Measurements from ENCODE around the gene KLHL26. TPM values are rescaled to one million over a fixed set of nuclear protein-coding genes. Genes with fewer than 3 reads are reported as not detected.

The KLHL26 gene
- total RNA-seq, 1 donor from 2014 or later: 13.5 TPM

DNA sequence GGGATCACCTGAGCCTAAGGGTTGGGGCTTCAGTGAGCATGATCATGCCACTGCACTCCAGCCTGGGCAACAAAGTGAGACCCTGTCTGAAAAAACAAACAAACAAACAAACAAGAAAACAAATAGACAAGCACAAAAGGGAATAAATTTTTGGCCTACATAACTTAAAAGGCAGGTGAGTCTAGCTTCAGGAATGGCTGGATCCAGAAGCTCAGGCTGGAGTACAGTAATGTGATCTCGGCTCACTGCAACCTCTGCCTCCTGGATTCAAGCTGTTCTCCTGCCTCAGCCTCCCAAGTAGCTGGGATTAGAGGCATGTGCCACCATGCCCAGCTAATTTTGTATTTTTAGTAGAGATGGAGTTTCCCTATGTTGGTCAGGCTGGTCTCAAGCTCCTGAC lies 43.3 kb downstream of the KLHL26 start:
- intact Hi-C loops (cut with micrococcal nuclease): loop anchor here (5.0 kb wide), 2 partner anchors 107 to 158 kb away; partner anchors contain the start of gene ELL

- intact Hi-C loops (cut with micrococcal nuclease): loop anchor here (1.0 to 5.0 kb wide), 9 partner anchors 18 to 350 kb away; partner anchors contain the start of genes ARMC6, COPE, DDX49 and ELL
These were observed 45.9 kb downstream of the KLHL26 start for GRCh38 chr19:18682807-18683108.

GRCh38 chr19:18683109-18683957 lies 46.5 kb downstream of the KLHL26 start, which contains the start of gene CRTC1:
CRTC1 (plus strand) TSS chr19:18683680; CDS start chr19:18683703, 23 bp downstream.
- intact Hi-C loops (cut with micrococcal nuclease): loop anchor here (1.0 to 5.0 kb wide), 9 partner anchors 17 to 349 kb away; partner anchors contain the start of genes ARMC6, COPE, DDX49 and ELL

- intact Hi-C loops (cut with micrococcal nuclease): loop anchor here (1.0 to 5.0 kb wide), 9 partner anchors 17 to 349 kb away; partner anchors contain the start of genes ARMC6, COPE, DDX49 and ELL
These were observed 47.3 kb downstream of the KLHL26 start for GRCh38 chr19:18683958-18684641.

- intact Hi-C loops (cut with micrococcal nuclease): loop anchor here (5.0 kb wide), 2 partner anchors 103 to 162 kb away; partner anchors contain the start of gene ELL
These were observed 47.8 kb downstream of the KLHL26 start for GRCh38 chr19:18684642-18684993.

DNA sequence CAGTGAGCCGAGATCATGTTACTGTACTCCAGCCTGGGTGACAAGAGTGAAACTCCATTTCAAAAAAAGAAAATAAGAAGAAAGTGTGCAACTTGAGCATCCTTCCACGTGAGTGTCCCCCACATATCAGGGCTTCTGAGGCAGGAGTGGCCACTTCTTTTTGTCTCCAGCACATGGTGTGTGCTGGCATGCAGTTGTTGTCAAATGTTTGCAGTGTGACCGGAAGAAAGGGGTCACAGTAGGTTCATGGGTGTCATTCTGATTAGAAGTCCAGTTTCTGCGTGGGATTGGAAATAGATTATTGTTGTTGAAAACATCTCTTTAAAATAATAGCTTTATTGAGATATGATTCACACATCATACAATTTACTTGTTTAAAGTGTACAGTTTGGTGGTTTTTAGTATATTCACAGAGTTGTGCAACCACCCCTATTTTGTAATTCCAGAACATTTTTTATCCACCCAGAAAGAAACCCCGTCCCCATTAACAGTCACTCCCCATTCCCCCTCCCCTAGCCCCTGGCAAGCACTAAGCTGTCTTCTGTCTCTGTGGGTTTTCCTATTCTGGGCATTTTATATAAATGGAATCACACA lies 48.9 kb downstream of the KLHL26 start:
- intact Hi-C loops (cut with micrococcal nuclease): no loop called here

DNA sequence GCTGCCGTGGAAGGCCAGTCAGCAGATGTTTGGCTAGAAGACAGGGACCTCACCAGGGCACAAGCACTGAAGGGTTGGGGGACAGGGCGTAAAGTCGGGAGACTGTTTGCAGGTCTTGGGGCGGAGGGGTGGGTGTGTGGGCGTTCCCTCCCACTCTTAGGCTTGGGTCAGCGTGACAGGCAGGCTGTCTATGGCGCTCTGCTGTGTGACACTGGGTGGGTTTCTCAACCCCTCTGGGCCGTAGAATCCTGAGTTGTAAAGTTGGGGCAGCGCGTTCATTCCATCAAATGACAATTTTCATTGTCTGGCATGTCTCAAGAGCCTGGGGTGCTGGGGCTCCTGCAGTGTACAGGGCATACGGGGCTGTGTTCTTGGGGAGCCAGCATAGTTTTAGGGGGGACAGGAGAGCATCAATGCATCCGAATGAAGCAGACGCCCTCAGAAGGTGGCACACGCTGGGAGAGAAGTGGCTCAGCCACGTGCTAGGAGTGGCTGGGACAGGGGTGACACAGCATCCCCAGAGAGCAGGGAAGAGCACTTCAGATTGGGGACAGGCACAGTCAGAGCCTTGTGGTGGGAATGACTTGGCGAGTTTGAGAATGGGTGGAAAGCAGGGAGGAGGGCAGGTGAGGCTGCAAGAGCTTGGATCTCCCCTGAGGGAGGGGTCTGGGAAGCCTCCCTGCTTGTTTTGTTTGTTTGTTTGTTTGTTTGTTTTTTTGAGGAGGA lies 51.1 kb downstream of the KLHL26 start:
- intact Hi-C loops (cut with micrococcal nuclease): no loop called here

DNA sequence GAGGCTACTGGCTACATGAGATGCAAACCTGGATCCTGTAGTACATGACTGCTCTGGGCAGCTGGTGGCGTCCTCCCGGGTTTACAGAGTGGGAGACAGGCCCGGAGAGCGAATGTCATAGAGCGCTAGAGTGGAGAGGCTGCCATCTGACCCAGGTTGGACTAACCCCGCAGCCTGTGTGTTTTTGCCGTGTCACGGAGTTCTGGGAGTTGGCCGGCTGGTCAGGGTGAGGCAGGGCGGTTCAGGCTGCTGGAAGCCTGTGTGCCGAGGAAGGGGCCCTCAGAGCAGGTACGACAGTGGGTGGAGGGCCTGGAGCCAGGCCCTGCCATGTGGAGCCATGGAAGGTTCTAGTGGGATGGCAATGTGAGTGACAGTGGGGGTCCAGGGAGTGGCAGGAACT lies 59.2 kb downstream of the KLHL26 start:
- intact Hi-C loops (cut with micrococcal nuclease): no loop called here

DNA sequence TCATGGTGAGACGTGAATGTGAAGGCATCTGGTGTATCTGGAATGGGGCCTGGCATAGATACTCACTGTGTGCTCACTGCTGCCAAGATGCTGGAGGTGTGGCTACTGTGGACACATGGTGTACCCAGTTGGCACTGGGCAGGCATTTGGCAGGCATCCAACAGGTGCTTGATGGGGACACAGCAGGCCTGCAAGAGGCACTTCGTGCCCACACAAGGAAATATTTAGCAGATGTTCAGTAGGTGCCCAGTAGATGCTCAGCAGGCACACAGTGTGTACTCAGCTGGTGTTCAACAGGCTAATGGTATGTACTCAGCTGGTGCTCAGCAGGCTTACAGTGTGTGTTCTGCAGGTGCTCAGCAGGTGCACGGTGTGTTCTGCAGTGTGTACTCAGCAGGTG lies 60.9 kb downstream of the KLHL26 start:
- intact Hi-C loops (cut with micrococcal nuclease): no loop called here

DNA sequence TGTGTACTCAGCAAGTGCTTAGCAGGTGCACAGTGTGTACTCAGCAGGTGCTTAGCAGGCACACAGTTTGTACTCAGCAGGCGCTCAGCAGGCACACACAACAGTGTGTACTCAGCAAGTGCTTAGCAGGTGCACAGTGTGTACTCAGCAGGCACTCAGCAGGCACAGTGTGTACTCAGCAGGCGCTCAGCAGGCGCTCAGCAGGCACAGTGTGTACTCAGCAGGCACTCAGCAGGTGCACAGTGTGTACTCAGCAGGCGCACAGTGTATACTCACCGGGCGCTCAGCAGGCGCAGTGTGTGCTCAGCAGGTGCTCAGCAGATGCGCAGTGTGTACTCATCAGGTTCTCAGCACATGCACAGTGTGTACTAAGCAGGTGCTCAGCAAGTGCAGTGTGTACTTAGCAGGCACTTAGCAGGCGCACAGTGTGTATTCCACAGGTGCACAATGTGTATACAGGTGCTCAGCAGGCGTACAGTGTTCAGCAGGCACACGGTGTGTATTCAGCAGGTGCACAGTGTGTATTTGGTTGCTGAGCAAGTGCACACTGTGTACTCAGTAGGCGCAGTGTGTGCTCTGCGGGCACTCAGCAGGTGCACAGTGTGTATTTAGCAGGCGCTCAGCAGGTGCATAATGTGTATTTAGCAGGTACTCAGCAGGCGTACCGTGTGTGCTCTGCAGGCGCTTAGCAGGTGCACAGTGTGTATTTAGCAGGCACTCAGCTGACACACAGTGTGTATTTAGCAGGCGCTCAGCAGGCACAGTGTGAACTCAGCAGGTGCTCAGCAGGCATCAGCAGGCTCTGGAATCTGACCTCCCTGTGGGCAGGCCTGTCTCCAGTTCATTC lies 61.7 kb downstream of the KLHL26 start:
- intact Hi-C loops (cut with micrococcal nuclease): no loop called here

DNA sequence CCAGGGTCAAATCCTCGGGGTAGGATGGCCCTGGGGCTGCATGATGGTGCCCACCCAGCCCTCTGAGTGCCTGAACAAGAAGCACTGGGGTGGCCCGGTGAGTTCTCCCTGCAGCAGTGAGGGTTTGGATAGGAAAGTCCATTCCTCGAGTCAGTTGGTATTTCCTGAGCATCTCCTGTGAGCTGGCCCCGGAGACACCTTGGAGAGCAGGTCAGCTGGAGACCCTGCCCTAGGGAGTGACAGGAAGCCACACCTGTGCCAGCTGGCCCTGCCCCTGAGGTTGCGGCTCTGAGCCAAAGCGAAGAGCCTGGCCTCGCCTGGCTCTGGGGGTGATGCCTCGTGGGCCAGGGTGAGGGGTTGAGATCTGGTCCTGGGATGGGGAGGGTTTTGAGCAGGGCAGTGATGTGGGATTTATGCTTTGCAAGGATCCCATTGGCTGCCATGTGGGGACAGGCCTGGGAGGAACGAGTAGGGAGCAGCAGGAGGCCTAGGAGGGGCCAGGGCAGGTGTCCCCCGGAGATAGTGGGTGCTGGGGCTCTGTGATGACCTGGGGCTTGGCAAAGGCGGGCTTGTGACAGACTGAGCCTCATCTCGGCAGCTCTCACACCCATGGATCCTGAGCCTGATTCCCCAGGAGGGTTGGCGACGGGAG lies 62.7 kb downstream of the KLHL26 start:
- intact Hi-C loops (cut with micrococcal nuclease): loop anchor here (2.0 kb wide), 1 partner anchor 17 kb away; the partner anchor contains the start of gene CRTC1

DNA sequence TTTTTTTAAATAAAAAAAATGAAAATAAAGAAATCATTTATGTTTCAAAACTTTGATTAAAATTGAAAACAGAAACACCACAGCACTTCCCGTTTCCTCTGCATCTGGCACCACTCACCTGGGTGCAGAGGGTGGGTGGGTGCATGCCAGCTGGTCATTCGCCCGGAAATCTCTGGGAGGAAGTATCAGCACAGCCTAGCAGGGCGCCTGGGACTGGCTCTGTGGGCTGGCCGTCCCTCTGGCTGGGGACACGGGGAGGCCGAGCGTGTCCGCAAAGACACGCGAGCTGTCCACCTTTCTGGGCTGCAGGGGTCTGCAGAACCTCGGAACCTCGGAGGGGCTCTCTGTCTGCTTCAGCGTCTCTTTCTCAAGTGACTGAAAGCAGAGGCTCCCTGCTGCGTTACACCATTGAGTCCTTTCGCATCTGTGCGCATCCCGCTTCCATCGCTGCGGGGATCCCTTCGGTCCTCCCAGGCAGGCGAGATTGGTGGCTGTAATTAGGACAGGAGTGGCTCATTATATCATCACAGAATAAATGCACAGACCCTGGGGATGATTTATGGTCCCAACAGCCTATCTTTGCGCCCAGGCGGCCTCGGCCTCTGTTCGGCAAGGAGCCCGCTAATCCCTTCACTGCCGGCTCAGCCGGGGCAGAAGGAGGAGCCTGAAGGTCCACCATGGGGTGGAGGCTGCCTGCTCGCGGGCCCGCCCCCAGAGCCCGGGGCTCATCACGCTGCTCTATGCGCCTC lies 63.8 kb downstream of the KLHL26 start:
- intact Hi-C loops (cut with micrococcal nuclease): loop anchor here (2.0 kb wide), 1 partner anchor 18 kb away; the partner anchor contains the start of gene CRTC1

DNA sequence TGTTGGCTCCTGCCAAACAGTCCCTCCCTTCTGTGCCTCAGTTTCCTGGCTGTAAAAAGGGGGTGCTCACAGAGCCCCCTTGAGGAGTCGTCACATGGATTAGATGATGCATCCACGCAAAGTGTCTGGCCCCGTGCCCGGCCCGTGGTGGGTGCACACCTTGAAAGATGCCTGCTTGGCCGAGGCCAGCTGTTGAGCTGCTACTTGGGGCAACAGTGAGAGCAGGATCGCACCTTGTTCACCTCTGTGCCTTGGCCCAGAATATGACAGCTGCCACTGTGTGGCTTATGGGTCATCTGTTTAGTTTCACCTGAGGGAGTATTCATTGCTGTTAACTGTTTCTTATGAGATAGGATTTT lies 64.4 kb downstream of the KLHL26 start:
- intact Hi-C loops (cut with micrococcal nuclease): loop anchor here (2.0 kb wide), 1 partner anchor 18 kb away; the partner anchor contains the start of gene CRTC1

DNA sequence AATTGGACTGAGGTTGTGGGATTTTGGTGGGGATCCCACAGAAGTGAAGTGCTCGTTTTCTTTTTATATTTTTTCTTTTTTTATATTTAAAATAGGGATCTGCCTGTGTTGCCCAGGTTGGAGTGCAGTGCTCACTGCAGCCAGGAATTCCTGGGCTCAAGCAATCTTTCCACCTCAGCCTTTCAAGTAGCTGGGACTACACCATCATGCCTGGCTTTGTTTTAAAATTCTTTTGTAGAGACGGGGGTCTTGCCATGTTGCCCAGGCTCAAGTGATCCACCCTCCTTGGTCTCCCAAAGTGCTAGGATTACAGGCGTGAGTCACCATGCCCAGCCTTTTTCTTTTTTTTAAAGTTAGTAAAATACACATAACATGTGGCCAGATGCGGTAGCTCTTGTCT lies 67.2 kb downstream of the KLHL26 start:
- intact Hi-C loops (cut with micrococcal nuclease): no loop called here

- intact Hi-C loops (cut with micrococcal nuclease): no loop called here
These were observed 68.1 kb downstream of the KLHL26 start for GRCh38 chr19:18704971-18705370.

DNA sequence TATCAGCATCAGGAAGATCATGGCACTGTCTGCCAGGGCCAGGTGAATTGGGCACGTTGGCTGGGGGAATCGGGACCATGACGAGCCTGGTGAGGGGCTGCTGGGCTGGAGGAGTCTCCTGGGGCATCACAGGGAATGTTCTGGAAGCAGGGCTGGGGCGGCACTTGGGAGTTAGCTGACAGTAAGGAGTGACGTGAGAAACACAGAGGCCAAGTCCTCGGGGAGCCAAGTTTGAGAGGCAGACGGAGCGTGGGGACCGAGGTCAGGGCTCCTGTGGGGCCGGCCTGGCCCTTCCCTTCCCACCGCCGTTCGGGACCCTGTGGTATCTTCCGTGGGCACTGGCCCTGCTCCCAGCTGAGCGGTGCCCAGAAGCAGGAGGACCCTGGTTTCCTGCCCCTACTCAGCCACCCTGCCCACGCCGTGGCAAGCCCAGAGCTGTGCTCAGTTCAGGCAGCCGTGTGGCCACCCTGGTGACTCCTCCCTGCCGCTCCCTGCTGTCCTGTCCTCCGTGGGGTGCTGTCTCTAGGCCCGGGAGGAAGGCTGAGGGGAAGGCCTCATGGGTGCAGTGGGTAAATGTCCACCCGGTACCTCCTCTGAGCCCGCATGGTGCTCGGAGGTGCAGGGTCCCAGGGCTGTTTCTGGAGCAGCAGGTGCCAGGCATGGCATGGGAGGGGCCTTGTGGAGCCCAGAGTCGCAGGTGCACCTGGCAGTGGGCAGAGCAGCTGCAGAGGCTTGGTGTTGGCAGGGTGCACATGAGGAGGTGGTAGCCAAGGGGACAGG lies 71.8 kb downstream of the KLHL26 start:
- intact Hi-C loops (cut with micrococcal nuclease): no loop called here

DNA sequence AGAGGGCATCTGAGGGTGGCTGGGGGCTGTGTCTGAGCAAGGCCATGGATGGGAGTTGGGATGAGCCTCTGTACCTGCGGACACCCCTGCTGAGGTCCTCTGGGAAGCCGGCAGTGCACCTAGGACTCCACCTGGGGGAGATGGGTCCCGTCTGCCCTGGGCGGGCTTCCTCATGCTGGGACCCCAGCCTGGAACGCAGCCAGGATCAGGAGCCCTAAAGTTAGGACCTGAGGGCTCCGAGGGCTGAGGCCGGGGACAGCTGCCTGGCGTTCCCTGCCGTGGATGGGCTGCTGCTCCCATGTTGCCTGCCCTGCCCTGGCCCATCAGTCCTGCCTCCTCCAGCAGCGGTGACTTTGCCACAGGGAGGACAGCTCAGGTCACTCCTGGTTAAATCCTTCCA lies 72.7 kb downstream of the KLHL26 start:
- intact Hi-C loops (cut with micrococcal nuclease): no loop called here

DNA sequence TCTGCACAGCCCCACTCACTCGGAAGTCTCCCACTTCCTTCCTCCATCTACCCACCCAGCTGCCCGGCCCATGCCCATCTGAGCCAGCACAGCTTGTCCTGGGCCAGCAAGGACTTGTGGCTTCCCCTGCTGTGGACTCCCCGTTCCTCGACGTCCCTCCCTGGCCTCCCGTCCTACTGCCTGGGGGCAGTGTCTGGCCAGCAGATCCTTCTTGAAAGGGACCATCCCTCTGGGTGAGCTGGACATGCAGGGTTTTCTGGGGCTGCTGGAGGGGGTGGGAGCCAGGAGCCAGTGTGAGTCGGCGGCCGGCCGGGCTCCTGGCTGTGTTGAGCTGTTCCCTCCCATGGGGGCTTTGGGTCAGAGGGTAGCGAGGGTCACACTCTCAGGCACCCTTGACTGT lies 73.4 kb downstream of the KLHL26 start:
- intact Hi-C loops (cut with micrococcal nuclease): no loop called here
